GM21390 (cell line): Measurements from ENCODE around the gene PPIL1.
A peak's percentile ranks its signal among the peaks of the same experiment; 100 is the strongest.

Source experiments
- ATAC-seq: cut with Tn5 transposase; IDR thresholded peaks from one replicate; pipeline ENCODE4 v1.9.1; 2021; ENCODE audit not compliant: unreplicated experiment

Gene PPIL1

GRCh38 chr6:36888654-36889481 lies 14.3 kb upstream of the PPIL1 start:
- no peak for ATAC-seq

- ATAC-seq: no peak
Measured at GRCh38 chr6:36888115-36888643, 13.6 kb upstream of the PPIL1 start.

DNA sequence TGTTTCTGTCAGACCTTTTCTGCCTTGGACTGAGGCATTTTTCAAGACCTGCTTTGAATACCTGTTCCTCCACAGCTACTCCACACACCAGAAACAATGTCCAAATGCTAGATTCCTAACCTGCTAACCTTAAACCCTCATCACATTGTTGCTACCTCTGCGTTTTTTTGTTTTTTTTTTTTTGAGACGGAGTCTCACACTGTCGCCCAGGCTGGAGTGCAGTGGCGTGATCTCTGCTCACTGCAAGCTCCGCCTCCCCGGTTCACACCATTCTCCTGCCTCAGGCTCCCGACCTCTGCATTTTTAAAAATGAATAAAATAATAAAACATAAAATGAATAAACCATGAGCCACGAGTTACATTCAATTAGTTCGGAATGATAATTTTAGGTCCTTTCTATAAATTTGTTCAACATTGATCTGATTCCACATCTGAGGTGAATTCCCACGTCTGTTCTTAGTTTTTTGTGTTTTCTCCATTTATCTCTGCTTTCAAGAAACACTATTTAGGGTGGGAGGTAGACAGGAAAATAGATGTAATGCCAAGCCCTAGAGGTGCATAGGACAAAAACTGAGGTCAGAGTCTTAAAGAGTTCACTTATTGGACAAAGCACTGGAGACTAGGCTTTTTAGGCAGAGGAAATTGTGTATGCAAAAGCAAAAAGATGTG lies 12.5 kb upstream of the PPIL1 start:
- no peak for ATAC-seq

DNA sequence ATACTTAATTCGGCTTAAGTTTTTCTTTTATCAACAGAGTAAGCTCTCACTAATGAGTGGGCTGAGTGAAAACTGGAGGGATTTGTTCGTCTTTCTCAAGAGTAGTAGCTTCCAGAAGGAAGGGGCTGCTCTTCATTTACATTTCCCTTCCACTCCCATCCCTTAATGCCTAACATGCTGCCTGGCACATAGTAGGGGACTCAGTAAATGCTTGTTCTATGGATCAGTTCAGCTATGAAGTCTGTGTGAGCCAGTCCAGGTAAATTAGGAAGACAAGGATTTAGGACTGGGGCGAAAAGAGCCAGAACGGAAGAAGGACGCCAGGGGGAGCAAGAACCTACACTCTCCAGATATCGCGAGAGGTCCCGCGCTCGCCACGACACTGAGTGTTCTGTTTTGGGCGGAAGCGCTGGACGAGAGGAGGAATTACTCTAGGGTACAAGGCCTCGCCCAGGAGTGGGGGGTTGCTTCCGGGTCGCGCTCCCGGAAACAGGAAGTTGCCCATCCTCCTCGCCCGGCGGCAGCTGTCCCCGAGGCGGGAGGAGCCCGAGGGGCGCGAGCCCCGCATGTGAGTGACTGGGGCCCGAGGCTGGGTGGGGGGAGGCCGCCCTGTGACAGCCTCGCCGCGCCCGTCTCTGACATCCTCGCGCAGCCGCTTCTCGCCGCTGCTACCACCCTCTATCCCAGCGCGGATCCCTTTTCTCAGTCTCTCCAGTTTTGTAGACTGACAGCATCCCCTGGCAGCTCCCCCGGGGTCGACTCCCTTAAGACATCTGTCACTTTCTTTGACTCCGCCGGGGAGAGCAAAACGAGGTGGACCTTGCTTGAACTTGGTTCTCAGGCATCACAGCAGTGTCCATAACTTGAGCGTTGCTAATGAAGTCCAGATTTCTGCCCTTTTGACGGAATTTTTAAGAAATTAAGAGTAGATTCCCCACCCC lies 11.1 kb upstream of the PPIL1 start, which contains the start of gene C6orf89:
Gene C6orf89 (plus strand): TSS at position 492 of the 941 bp plus-strand sequence. CDS start 13,493 bp downstream, outside the sequence.
- peak; percentile 96 for ATAC-seq

DNA sequence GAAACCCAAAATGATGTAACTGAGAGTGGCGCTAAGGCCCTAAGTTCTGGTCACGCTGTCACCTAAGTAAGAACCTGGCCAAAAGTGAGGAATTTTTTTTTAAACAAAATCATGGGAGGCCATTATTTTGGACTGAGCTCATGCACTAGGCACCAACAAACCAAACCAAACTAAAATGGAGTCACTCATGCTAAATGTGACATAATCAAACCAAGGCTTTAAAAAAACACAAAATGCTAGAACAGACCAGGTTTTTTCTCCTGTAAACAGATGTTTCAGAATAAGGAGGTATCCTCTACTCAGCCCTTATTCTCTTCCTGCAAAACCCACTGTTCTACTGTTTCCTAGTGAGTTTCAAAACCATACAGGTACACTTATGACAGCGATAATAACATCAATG lies 10.0 kb upstream of the PPIL1 start:
- no peak for ATAC-seq

DNA sequence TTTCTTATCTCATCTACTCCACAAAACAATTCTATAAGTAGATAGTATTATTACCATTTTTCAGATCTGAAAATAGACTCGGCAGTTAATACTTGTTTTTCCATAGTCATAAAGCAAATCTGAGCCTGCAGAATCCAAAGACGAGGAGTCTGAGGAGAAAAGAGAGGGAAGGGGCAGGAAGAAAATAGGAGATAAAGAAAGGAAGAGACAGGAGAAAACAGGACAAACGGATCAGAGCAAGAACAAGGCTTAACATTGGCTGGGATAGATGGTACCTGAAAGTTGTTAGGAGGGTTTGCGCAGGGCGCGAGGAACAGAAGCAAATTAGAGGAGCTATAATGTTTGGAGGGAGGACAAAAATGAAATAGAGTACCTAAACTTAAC lies 639 bp upstream of the PPIL1 start:
- ATAC-seq: no peak

GRCh38 chr6:36873612-36874442 lies 776 bp downstream of the PPIL1 start:
- no peak for ATAC-seq

DNA sequence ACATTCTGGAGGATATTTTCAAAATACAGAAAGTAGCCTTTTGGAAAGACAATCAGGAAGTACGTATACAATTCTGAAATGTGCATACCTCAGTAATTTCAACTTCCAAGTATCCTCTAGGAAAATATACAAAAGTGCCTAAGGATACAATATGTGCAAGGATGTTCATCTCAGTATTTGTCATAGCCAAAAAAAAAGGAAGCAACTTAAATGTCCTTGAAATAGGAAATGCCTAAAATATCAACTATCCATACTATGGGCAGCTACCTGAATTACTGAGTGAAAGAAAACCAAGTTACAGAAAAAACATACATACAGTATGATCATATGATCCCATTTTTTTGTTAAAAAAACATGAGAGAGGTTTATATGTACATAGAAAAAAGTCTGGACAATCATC lies 1.5 kb downstream of the PPIL1 start:
- no peak for ATAC-seq

DNA sequence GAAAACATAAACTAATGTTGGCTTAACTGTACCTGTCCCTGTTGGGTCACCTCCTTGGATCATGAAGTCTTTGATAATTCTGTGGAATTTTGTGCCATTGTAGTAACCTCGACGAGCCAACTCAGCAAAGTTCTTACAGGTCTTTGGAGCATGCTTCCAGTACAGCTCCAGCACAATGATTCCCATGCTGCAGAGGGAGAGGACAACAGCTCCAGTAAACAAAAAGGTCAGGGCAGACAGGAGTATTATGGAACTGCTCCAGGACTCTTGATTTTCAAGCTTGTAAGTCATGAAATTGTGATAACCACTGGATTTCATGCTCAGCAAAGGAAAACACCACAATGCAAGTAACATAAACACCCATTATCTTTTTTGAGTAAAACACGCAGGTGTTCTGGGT lies 2.9 kb downstream of the PPIL1 start:
- no peak for ATAC-seq

- no peak for ATAC-seq
Measured at GRCh38 chr6:36867471-36868224, 7.0 kb downstream of the PPIL1 start.

- ATAC-seq: no peak
Measured at GRCh38 chr6:36865835-36866234, 8.8 kb downstream of the PPIL1 start.

GRCh38 chr6:36863670-36864540 lies 10.7 kb downstream of the PPIL1 start:
- ATAC-seq: no peak

DNA sequence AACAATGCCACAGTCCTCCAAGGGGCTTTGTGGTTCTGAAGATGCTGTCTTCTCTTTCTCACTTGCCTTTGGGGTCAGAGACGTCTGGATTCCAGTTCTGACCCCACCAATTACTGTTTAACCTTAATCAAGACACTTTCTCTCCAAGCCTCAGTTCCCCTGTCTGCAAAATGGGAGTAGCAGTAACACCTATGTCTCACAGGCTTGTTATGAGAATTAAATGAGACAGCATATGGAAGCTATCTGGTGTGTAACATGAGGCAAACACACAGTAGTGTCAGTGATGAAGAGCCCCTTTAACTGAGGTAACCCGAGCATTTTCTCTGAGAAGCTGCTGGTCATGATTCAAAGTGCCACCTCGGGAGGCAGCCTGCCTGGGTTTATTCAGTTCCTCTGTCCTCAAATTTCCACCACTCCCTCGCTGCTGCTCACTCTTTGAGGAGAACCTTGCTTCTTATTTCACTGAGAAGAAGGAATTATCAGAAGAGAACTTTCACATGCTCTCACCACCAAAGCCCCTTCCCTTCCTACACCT lies 11.7 kb downstream of the PPIL1 start:
- no peak for ATAC-seq

GRCh38 chr6:36862164-36862847 lies 12.3 kb downstream of the PPIL1 start:
- ATAC-seq: no peak

- ATAC-seq: no peak
Measured at GRCh38 chr6:36860126-36860525, 14.5 kb downstream of the PPIL1 start.

GRCh38 chr6:36858407-36858981 lies 16.1 kb downstream of the PPIL1 start:
- ATAC-seq: no peak

DNA sequence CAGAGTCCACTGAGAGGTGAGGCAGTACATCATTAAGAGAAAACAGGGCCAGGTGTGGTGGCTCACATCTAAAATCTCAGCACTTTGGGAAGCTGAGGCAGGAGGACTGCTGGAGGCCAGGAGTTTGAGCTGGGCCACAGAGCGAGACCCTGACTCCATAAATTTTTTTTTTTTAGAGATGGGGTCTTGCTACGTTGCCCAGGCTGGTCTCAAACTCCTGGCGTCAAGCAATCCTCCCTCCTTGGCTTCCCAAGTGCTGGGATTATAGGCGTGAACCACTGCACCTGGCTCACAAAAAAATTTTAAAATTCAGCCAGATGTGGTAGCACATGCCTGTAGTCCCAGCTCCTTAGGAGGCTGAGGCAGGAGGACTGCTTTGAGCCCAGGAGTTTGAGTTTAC lies 17.3 kb downstream of the PPIL1 start:
- no peak for ATAC-seq
